ENCODE results near the gene CEP89. TPM values are rescaled to one million over a fixed set of nuclear protein-coding genes. Genes with fewer than 3 reads are reported as not detected.
"Not testable (repeated sequence)": the region's sequence is repeated elsewhere in the genome, so short reads cannot be mapped to it uniquely, and the experiment has no call there.

Gene CEP89
- total and polyA plus RNA-seq, 9 donors, result 12.1 to 21.1 (median 18.5) TPM

GRCh38 chr19:32885255-32885654 is 86.5 kb downstream of the CEP89 start:
- not testable (repeated sequence) for H3K27ac ChIP-seq (ENCODE audit: low read length); DNase-seq; H3K4me3 ChIP-seq (ENCODE audit: low read length); H3K9me3 ChIP-seq (replicated peaks; ENCODE audit: control insufficient read depth, low read depth, low read length); H3K27me3 ChIP-seq (ENCODE audit: control insufficient read depth, insufficient read depth, low read length); H3K4me1 ChIP-seq (ENCODE audit: control insufficient read depth, insufficient read depth, low read length)
- H3K36me3 ChIP-seq (ENCODE audit: control insufficient read depth, insufficient read depth, low read length), result peaks cover 26% of the 10 kb centered on the region
- WGBS (ENCODE audit: insufficient coverage), result 96% methylated on average over 3 of the region's 5 CpGs

GRCh38 chr19:32881766-32882165 is 90.0 kb downstream of the CEP89 start:
- Histone ChIP-seq H3K4me3 (ENCODE audit: low read length) (no peak overlapping the region), H3K36me3 (ENCODE audit: control insufficient read depth, insufficient read depth, low read length) (peaks cover 24% of the 10 kb centered on the region), H3K4me1 (ENCODE audit: control insufficient read depth, insufficient read depth, low read length) (no peaks in the 10 kb centered on the region), H3K27me3 (ENCODE audit: control insufficient read depth, insufficient read depth, low read length) (no peaks in the 10 kb centered on the region), H3K9me3 (replicated peaks; ENCODE audit: control insufficient read depth, low read depth, low read length) (no peaks in the 10 kb centered on the region), H3K27ac (ENCODE audit: low read length) (no peak overlapping the region)
- DNase-seq, result no peak
- WGBS (ENCODE audit: insufficient coverage), result 82% methylated on average over 10 of the region's 12 CpGs

- WGBS (ENCODE audit: insufficient coverage), result 100% methylated on average over 1 of the region's 2 CpGs
- H3K27ac ChIP-seq (ENCODE audit: low read length), result no peak overlapping the region
- no peaks in the 10 kb centered on the region for H3K27me3 ChIP-seq (ENCODE audit: control insufficient read depth, insufficient read depth, low read length)
- no peak for DNase-seq
- H3K36me3 ChIP-seq (ENCODE audit: control insufficient read depth, insufficient read depth, low read length), result peaks cover 20% of the 10 kb centered on the region
- H3K4me3 ChIP-seq (ENCODE audit: low read length), result no peak overlapping the region
- no peaks in the 10 kb centered on the region for H3K9me3 ChIP-seq (replicated peaks; ENCODE audit: control insufficient read depth, low read depth, low read length)
- H3K4me1 ChIP-seq (ENCODE audit: control insufficient read depth, insufficient read depth, low read length), result no peaks in the 10 kb centered on the region
Observed at GRCh38 chr19:32880622-32881021, 91.1 kb downstream of the CEP89 start.

- 75% methylated on average over 7 of the region's 8 CpGs for whole genome bisulfite sequencing (ENCODE audit: insufficient coverage)
- no peaks in the 10 kb centered on the region for H3K9me3 ChIP-seq (replicated peaks; ENCODE audit: control insufficient read depth, low read depth, low read length)
- DNase-seq, result no peak
- no peak overlapping the region for H3K4me3 ChIP-seq (ENCODE audit: low read length)
- H3K4me1 ChIP-seq (ENCODE audit: control insufficient read depth, insufficient read depth, low read length), result no peaks in the 10 kb centered on the region
- H3K27me3 ChIP-seq (ENCODE audit: control insufficient read depth, insufficient read depth, low read length), result no peaks in the 10 kb centered on the region
- H3K27ac ChIP-seq (ENCODE audit: low read length), result no peak overlapping the region
- H3K36me3 ChIP-seq (ENCODE audit: control insufficient read depth, insufficient read depth, low read length), result peaks cover 20% of the 10 kb centered on the region
Observed at GRCh38 chr19:32879741-32880140, 92.0 kb downstream of the CEP89 start.

GRCh38 chr19:32878988-32879387 is 92.8 kb downstream of the CEP89 start:
- Histone ChIP-seq H3K36me3 (ENCODE audit: control insufficient read depth, insufficient read depth, low read length) (peaks cover 20% of the 10 kb centered on the region), H3K27me3 (ENCODE audit: control insufficient read depth, insufficient read depth, low read length) (no peaks in the 10 kb centered on the region), H3K4me3 (ENCODE audit: low read length) (no peak overlapping the region), H3K27ac (ENCODE audit: low read length) (no peak overlapping the region), H3K9me3 (replicated peaks; ENCODE audit: control insufficient read depth, low read depth, low read length) (no peaks in the 10 kb centered on the region), H3K4me1 (ENCODE audit: control insufficient read depth, insufficient read depth, low read length) (no peaks in the 10 kb centered on the region)
- DNase-seq, result no peak
- 91% methylated on average over 4 of the region's 12 CpGs for WGBS (ENCODE audit: insufficient coverage)

GRCh38 chr19:32877977-32878745 is 93.6 kb downstream of the CEP89 start:
- Histone ChIP-seq H3K4me3 (ENCODE audit: low read length) (no peak overlapping the region), H3K4me1 (ENCODE audit: control insufficient read depth, insufficient read depth, low read length) (no peaks in the 10 kb centered on the region), H3K27ac (ENCODE audit: low read length) (no peak overlapping the region), H3K27me3 (ENCODE audit: control insufficient read depth, insufficient read depth, low read length) (no peaks in the 10 kb centered on the region), H3K36me3 (ENCODE audit: control insufficient read depth, insufficient read depth, low read length) (peaks cover 20% of the 10 kb centered on the region), H3K9me3 (replicated peaks; ENCODE audit: control insufficient read depth, low read depth, low read length) (no peaks in the 10 kb centered on the region)
- 91% methylated on average over 9 of the region's 14 CpGs for WGBS (ENCODE audit: insufficient coverage)
- no peak for DNase-seq

- Histone ChIP-seq H3K4me3 (ENCODE audit: low read length) (no peak overlapping the region), H3K4me1 (ENCODE audit: control insufficient read depth, insufficient read depth, low read length) (no peaks in the 10 kb centered on the region), H3K36me3 (ENCODE audit: control insufficient read depth, insufficient read depth, low read length) (peaks cover 20% of the 10 kb centered on the region), H3K27me3 (ENCODE audit: control insufficient read depth, insufficient read depth, low read length) (no peaks in the 10 kb centered on the region), H3K27ac (ENCODE audit: low read length) (no peak overlapping the region), H3K9me3 (replicated peaks; ENCODE audit: control insufficient read depth, low read depth, low read length) (no peaks in the 10 kb centered on the region)
- WGBS (ENCODE audit: insufficient coverage), result no CpG with 5 or more reads among the region's 9 CpGs
- DNase-seq, result no peak
Observed at GRCh38 chr19:32877323-32877912, 94.3 kb downstream of the CEP89 start.

- Histone ChIP-seq H3K27me3 (ENCODE audit: control insufficient read depth, insufficient read depth, low read length) (no peaks in the 10 kb centered on the region), H3K36me3 (ENCODE audit: control insufficient read depth, insufficient read depth, low read length) (peaks cover 20% of the 10 kb centered on the region), H3K4me1 (ENCODE audit: control insufficient read depth, insufficient read depth, low read length) (no peaks in the 10 kb centered on the region), H3K4me3 (ENCODE audit: low read length) (no peak overlapping the region), H3K27ac (ENCODE audit: low read length) (no peak overlapping the region), H3K9me3 (replicated peaks; ENCODE audit: control insufficient read depth, low read depth, low read length) (no peaks in the 10 kb centered on the region)
- peak; percentile 22 for DNase-seq
- 32% methylated on average over 8 of the region's 12 CpGs for WGBS (ENCODE audit: insufficient coverage)
Observed at GRCh38 chr19:32876919-32877285, 94.9 kb downstream of the CEP89 start.

GRCh38 chr19:32876236-32876918 is 95.4 kb downstream of the CEP89 start:
- H3K9me3 ChIP-seq (replicated peaks; ENCODE audit: control insufficient read depth, low read depth, low read length), result no peaks in the 10 kb centered on the region
- H3K36me3 ChIP-seq (ENCODE audit: control insufficient read depth, insufficient read depth, low read length), result peaks cover 20% of the 10 kb centered on the region
- DNase-seq, result no peak
- H3K27me3 ChIP-seq (ENCODE audit: control insufficient read depth, insufficient read depth, low read length), result no peaks in the 10 kb centered on the region
- no peak overlapping the region for H3K4me3 ChIP-seq (ENCODE audit: low read length)
- 88% methylated on average over 9 of the region's 9 CpGs for WGBS (ENCODE audit: insufficient coverage)
- H3K27ac ChIP-seq (ENCODE audit: low read length), result no peak overlapping the region
- no peaks in the 10 kb centered on the region for H3K4me1 ChIP-seq (ENCODE audit: control insufficient read depth, insufficient read depth, low read length)

GRCh38 chr19:32875428-32875827 is 96.3 kb downstream of the CEP89 start:
- WGBS (ENCODE audit: insufficient coverage), result 80% methylated on average over 2 of the region's 7 CpGs
- Histone ChIP-seq H3K9me3 (replicated peaks; ENCODE audit: control insufficient read depth, low read depth, low read length) (no peaks in the 10 kb centered on the region), H3K27me3 (ENCODE audit: control insufficient read depth, insufficient read depth, low read length) (no peaks in the 10 kb centered on the region), H3K4me1 (ENCODE audit: control insufficient read depth, insufficient read depth, low read length) (no peaks in the 10 kb centered on the region), H3K36me3 (ENCODE audit: control insufficient read depth, insufficient read depth, low read length) (peaks cover 20% of the 10 kb centered on the region), H3K4me3 (ENCODE audit: low read length) (no peak overlapping the region), H3K27ac (ENCODE audit: low read length) (no peak overlapping the region)
- DNase-seq, result no peak

All from muscle of leg (tissue), 11 donors.